Left lung (tissue), 10 donors: Measurements from ENCODE around the gene ATP8A2. TPM values are rescaled to one million over a fixed set of nuclear protein-coding genes. Genes with fewer than 3 reads are reported as not detected.

Experiments used
- ATAC-seq: fragments of 200-7000 bp; cut with Tn5 transposase; one replicate; pipeline ENCODE4 v1.9.1; 2020; ENCODE audit warnings: moderate library complexity
- DNase-seq, 4 donors: peaks; one replicate each; pipeline ENCODE4 v3.0.0-alpha.2; 2013 to 2020
- H3K27ac ChIP-seq, 2 donors: fragments of 200-600 bp; sonication (generic) in 1 of 2; one replicate each; pipeline versions ENCODE4 v1.5.0 to v1.8.0; 2020 to 2021
- H3K27me3 ChIP-seq, 2 donors: fragments of 200-600 bp; sonication (generic) in 1 of 2; one replicate each; pipeline versions ENCODE4 v1.5.0 to v1.8.0; 2020 to 2021
- H3K36me3 ChIP-seq, 2 donors: fragments of 200-600 bp; sonication (generic) in 1 of 2; one replicate each; pipeline versions ENCODE4 v1.5.0 to v1.8.0; 2020 to 2021
- H3K4me1 ChIP-seq, 2 donors: fragments of 200-600 bp; one replicate each; pipeline ENCODE4 v1.8.0; 2021
- H3K4me3 ChIP-seq, 2 donors: fragments of 200-600 bp; sonication (generic) in 1 of 2; one replicate each; pipeline versions ENCODE4 v1.5.0 to v1.8.0; 2020 to 2021; ENCODE audit warnings: mild to moderate bottlenecking in 1 of 2
- H3K9me3 ChIP-seq, 2 donors: fragments of 200-600 bp; sonication (generic) in 1 of 2; one replicate each; pipeline versions ENCODE4 v1.5.0 to v1.8.0; 2020 to 2021
- CTCF ChIP-seq, 2 donors: fragments of 200-600 bp; sonication (generic) in 1 of 2; IDR thresholded peaks; one replicate each; pipeline versions ENCODE4 v1.5.0 to v1.8.0; 2021; ENCODE audit warnings: antibody characterized with exemption in 2 of 2
- intact Hi-C, 2 donors: fragments of 100-400 bp; cut with DNase I; formaldehyde crosslinking; loops; one replicate each; pipeline versions ENCODE4 v1.11.2 to v1.14.2; 2022
- polyA plus RNA-seq, 6 donors: library from polyadenylated mRNA; unstranded; fragments of 120-200 nt; gene quantifications; one replicate each; pipeline ENCODE4 v1.2.1, GENCODE V29; 2013; ENCODE audit not compliant: insufficient read length in 6 of 6
- total RNA-seq, 2 donors: library from RNA; stranded (reverse); fragmentation: NEBNext Ultra II Directional; extraction: Animal tissue kit (Norgen Biotek cat#: 25700); gene quantifications; one replicate each; pipeline ENCODE4 v1.2.1, GENCODE V29; 2021
- donor health status: DM: no; HTN: yes; CAD: no.
- donor health status: DM: no; HTN: no; CAD: no.

Gene ATP8A2
- total and polyA plus RNA-seq, 8 donors, result 1.1 to 13.4 (median 9.6) TPM

- Histone ChIP-seq H3K27ac (no peak overlapping the region), H3K4me1 (no peaks in the 10 kb centered on the region), H3K9me3 (no peaks in the 10 kb centered on the region), H3K36me3 (no peaks in the 10 kb centered on the region), H3K4me3 (no peak overlapping the region), H3K27me3 (no peaks in the 10 kb centered on the region)
- no peak for TF ChIP-seq CTCF (IDR thresholded peaks at IDR 0.05)
- no peak for ATAC-seq
- no peak for DNase-seq
- intact Hi-C loops, result no loop called here
Observed at GRCh38 chr13:25662516-25662915, 290.7 kb downstream of the ATP8A2 start.

GRCh38 chr13:25668345-25668744 is 296.6 kb downstream of the ATP8A2 start:
- Histone ChIP-seq H3K36me3 (no peaks in the 10 kb centered on the region), H3K27me3 (no peaks in the 10 kb centered on the region), H3K9me3 (peaks cover 0 to 14% of the 10 kb centered on the region in 2 donors), H3K4me1 (no peaks in the 10 kb centered on the region), H3K4me3 (no peak overlapping the region), H3K27ac (no peak overlapping the region)
- no peak for ATAC-seq
- no peak for DNase-seq
- intact Hi-C loops, result no loop called here
- no peak for TF ChIP-seq CTCF (IDR thresholded peaks at IDR 0.05)

- peak in 2 of 4 donors; percentile 47 to 63 for DNase-seq
- Histone ChIP-seq H3K27me3 (no peaks in the 10 kb centered on the region), H3K27ac (no peak overlapping the region), H3K4me1 (no peaks in the 10 kb centered on the region), H3K9me3 (peaks cover 0 to 9% of the 10 kb centered on the region in 2 donors), H3K36me3 (no peaks in the 10 kb centered on the region), H3K4me3 (no peak overlapping the region)
- TF ChIP-seq CTCF (IDR thresholded peaks at IDR 0.05), result no peak
- ATAC-seq, result peak; percentile 27
- intact Hi-C loops, result no loop called here
Observed at GRCh38 chr13:25673711-25674110, 301.9 kb downstream of the ATP8A2 start.

- H3K27me3 ChIP-seq, result no peaks in the 10 kb centered on the region
- no peak overlapping the region for H3K27ac ChIP-seq
- DNase-seq (no peak), ATAC-seq (no peak)
- H3K36me3 ChIP-seq, result no peaks in the 10 kb centered on the region
- peaks cover 0 to 6% of the 10 kb centered on the region in 2 donors for H3K9me3 ChIP-seq
- no peak overlapping the region for H3K4me3 ChIP-seq
- no peaks in the 10 kb centered on the region for H3K4me1 ChIP-seq
- TF ChIP-seq CTCF (IDR thresholded peaks at IDR 0.05), result no peak
- intact Hi-C loops, result no loop called here
Observed at GRCh38 chr13:25674371-25674770, 302.6 kb downstream of the ATP8A2 start.

GRCh38 chr13:25675060-25675459 is 303.3 kb downstream of the ATP8A2 start:
- Histone ChIP-seq H3K4me3 (no peak overlapping the region), H3K9me3 (no peaks in the 10 kb centered on the region), H3K27ac (no peak overlapping the region), H3K4me1 (no peaks in the 10 kb centered on the region), H3K27me3 (no peaks in the 10 kb centered on the region), H3K36me3 (no peaks in the 10 kb centered on the region)
- no peak for TF ChIP-seq CTCF (IDR thresholded peaks at IDR 0.05)
- DNase-seq (no peak), ATAC-seq (no peak)
- intact Hi-C loops, result no loop called here
